ENCODE data around the gene CATSPER3. TPM values are rescaled to one million over a fixed set of nuclear protein-coding genes. Genes with fewer than 3 reads are reported as not detected.
A peak's percentile ranks its signal among the peaks of the same experiment; 100 is the strongest.

The CATSPER3 gene
- total and polyA plus RNA-seq, 2 of the 13 experiments (the other 11 are each of a cell fraction or from before 2014, with no cell fraction given): 0.33 to 0.37 TPM

GRCh38 chr5:134965271-134965825 lies 2.4 kb upstream of the CATSPER3 start:
- Histone ChIP-seq H3K79me2 (ENCODE audit: insufficient read depth, low read length) (no peaks in the 10 kb centered on the region), H3K36me3 (replicated peaks in 1 of 2; ENCODE audit: control insufficient read depth in 1 of 2, insufficient read depth in 2 of 2, low read length in 2 of 2) (peaks cover 0 to 7% of the 10 kb centered on the region in 2 experiments; a peak in 2 of 5 replicates), H2AFZ (ENCODE audit: low read length) (no peak overlapping the region), H3K27me3 (ENCODE audit: control insufficient read depth in 1 of 2, insufficient read depth in 2 of 2, low read length in 2 of 2) (no peaks in the 10 kb centered on the region), H3K4me3 (replicated peaks in 1 of 3; ENCODE audit: insufficient read depth in 1 of 3, low read depth in 2 of 3, low read length in 3 of 3) (peak overlapping the region in 2 of 3 experiments; percentile 10 to 35; a peak in 3 of 6 replicates), H3K4me1 (ENCODE audit: insufficient read depth, low read length) (peaks cover 35% of the 10 kb centered on the region), H4K20me1 (ENCODE audit: insufficient read depth, low read length) (no peaks in the 10 kb centered on the region), H3K27ac (ENCODE audit: extremely low read length, insufficient read depth, low read length) (peak overlapping the region; percentile 65), H3K4me2 (ENCODE audit: low read depth, low read length) (peak overlapping the region; percentile 71), H3K9me3 (ENCODE audit: low read length) (no peaks in the 10 kb centered on the region), H3K9ac (ENCODE audit: insufficient read depth, low read depth, low read length) (no peak overlapping the region)
- DNase-seq (ENCODE audit: low spot score) (peak; percentile 60), FAIRE-seq (peak; percentile 21), ATAC-seq (peak; percentile 89)
- intact Hi-C loops (cut with micrococcal nuclease; ENCODE audit: unreplicated experiment): loop anchor here (2.0 to 5.0 kb wide), 2 partner anchors 43 to 67 kb away; partner anchors contain the start of gene PITX1
- in situ Hi-C loops (cut with HindIII; ENCODE audit: extremely low pct_ligation_motif_present, low pct_unique_long_range_greater_than_20kb): no loop called here
- no TSS peak for BruUV-seq (replicated peaks)
- CTCF ChIA-PET (ENCODE audit: low intra/inter-chr PET ratio, low total read pairs): no interaction called here
- POLR2A ChIA-PET: interaction anchor here (0.6 to 2.5 kb wide), 13 partner anchors 8 to 192 kb away, joined by 3 to 22 read pairs (median 4); partner anchors contain the start of genes PCBD2 and TXNDC15
- 7% methylated on average over 2 of the region's 3 CpGs for WGBS (ENCODE audit: low lambda C conversion rate)
- 0 out of 2 replicates have a peak, but pooled peaks have one; percentile 21 for TF ChIP-seq HNF4A (CRISPR knock-in tag; IDR thresholded peaks at IDR 0.05)
- TF ChIP-seq, protein P1, sequence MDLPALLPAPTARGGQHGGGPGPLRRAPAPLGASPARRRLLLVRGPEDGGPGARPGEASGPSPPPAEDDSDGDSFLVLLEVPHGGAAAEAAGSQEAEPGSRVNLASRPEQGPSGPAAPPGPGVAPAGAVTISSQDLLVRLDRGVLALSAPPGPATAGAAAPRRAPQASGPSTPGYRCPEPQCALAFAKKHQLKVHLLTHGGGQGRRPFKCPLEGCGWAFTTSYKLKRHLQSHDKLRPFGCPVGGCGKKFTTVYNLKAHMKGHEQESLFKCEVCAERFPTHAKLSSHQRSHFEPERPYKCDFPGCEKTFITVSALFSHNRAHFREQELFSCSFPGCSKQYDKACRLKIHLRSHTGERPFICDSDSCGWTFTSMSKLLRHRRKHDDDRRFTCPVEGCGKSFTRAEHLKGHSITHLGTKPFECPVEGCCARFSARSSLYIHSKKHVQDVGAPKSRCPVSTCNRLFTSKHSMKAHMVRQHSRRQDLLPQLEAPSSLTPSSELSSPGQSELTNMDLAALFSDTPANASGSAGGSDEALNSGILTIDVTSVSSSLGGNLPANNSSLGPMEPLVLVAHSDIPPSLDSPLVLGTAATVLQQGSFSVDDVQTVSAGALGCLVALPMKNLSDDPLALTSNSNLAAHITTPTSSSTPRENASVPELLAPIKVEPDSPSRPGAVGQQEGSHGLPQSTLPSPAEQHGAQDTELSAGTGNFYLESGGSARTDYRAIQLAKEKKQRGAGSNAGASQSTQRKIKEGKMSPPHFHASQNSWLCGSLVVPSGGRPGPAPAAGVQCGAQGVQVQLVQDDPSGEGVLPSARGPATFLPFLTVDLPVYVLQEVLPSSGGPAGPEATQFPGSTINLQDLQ (CRISPR knock-in tag; IDR thresholded peaks at IDR 0.05): no peak
- TF ChIP-seq ZMYM3 (CRISPR knock-in tag; IDR thresholded peaks at IDR 0.05): peak; percentile 14; the same call in 1 of the 2 replicates
- peak; percentile 71; the same call in 1 of the 2 replicates for TF ChIP-seq ZNF292 (CRISPR knock-in tag; IDR thresholded peaks at IDR 0.05; ENCODE audit: borderline replicate concordance, low read depth)
- no peak for TF ChIP-seq ZNF770 (CRISPR knock-in tag; IDR thresholded peaks at IDR 0.05)
- TF ChIP-seq ZNF12 (CRISPR knock-in tag; IDR thresholded peaks at IDR 0.05): peak; percentile 81
- peak; percentile 46; the same call in 1 of the 2 replicates for TF ChIP-seq DMAP1 (CRISPR knock-in tag; IDR thresholded peaks at IDR 0.05)
- TF ChIP-seq TFAP4 (IDR thresholded peaks at IDR 0.05; ENCODE audit: borderline replicate concordance, low read depth): peak; percentile 59; the same call in 1 of the 2 replicates
- TF ChIP-seq RBM22 (optimal IDR thresholded peaks at IDR 0.05; ENCODE audit: low read length): peak; percentile 20
- TF ChIP-seq SALL1 (CRISPR knock-in tag; IDR thresholded peaks at IDR 0.05): peak; percentile 64
- TF ChIP-seq ZNF687 (CRISPR knock-in tag; IDR thresholded peaks at IDR 0.05): peak; percentile 65
